GM23248 (cell line): ENCODE data around the gene NTNG2. TPM values are rescaled to one million over a fixed set of nuclear protein-coding genes. Genes with fewer than 3 reads are reported as not detected.
A peak's percentile ranks its signal among the peaks of the same experiment; 100 is the strongest.

Experiments
- DNase-seq: peaks from one replicate; pipeline ENCODE4 v3.0.0-alpha.2; 2015
- H2AFZ ChIP-seq: fragments of 200-600 bp; sonication (generic); 2 replicates; pipeline ENCODE4 v1.6.1; 2016; ENCODE audit warnings: antibody characterized with exemption
- H3F3A ChIP-seq: fragments of 200-600 bp; sonication (generic); 2 replicates; pipeline ENCODE4 v1.6.1; 2016; ENCODE audit warnings: mild to moderate bottlenecking, antibody characterized with exemption, mixed run types; ENCODE audit not compliant: insufficient read depth
- H3K27ac ChIP-seq: fragments of 200-600 bp; sonication (generic); 2 replicates; pipeline ENCODE4 v1.5.1; 2016; ENCODE audit warnings: mild to moderate bottlenecking
- H3K27me3 ChIP-seq: fragments of 200-600 bp; sonication (generic); replicated peaks from 2 replicates; pipeline ENCODE4 v1.6.1; 2016; ENCODE audit warnings: mild to moderate bottlenecking; ENCODE audit not compliant: insufficient read depth
- H3K36me3 ChIP-seq: fragments of 200-600 bp; sonication (generic); 2 replicates; pipeline ENCODE4 v1.6.1; 2016; ENCODE audit warnings: low read depth, mild to moderate bottlenecking
- H3K4me1 ChIP-seq: fragments of 200-600 bp; sonication (generic); 2 replicates; pipeline ENCODE4 v1.6.1; 2016; ENCODE audit warnings: mild to moderate bottlenecking; ENCODE audit not compliant: insufficient read depth
- H3K4me2 ChIP-seq: fragments of 200-600 bp; sonication (generic); one replicate; pipeline ENCODE4 v1.6.1; 2016; ENCODE audit warnings: mild to moderate bottlenecking; ENCODE audit not compliant: unreplicated experiment
- H3K4me3 ChIP-seq: fragments of 200-600 bp; sonication (generic); 2 replicates; pipeline ENCODE4 v1.5.1; 2016; ENCODE audit warnings: mild to moderate bottlenecking
- H3K79me2 ChIP-seq: fragments of 200-600 bp; sonication (generic); 2 replicates; pipeline ENCODE4 v1.6.1; 2016; ENCODE audit warnings: mild to moderate bottlenecking; ENCODE audit not compliant: insufficient read depth
- H3K9ac ChIP-seq: fragments of 200-600 bp; sonication (generic); 2 replicates; pipeline ENCODE4 v1.6.1; 2016; ENCODE audit warnings: mild to moderate bottlenecking
- H3K9me2 ChIP-seq: fragments of 200-600 bp; sonication (generic); 2 replicates; pipeline ENCODE4 v1.6.1; 2016; ENCODE audit warnings: mixed run types, mild to moderate bottlenecking, moderate library complexity; ENCODE audit not compliant: insufficient read depth
- H3K9me3 ChIP-seq: fragments of 200-600 bp; sonication (generic); one replicate; pipeline ENCODE4 v1.6.1; 2017; ENCODE audit warnings: low read depth
- H4K20me1 ChIP-seq: fragments of 200-600 bp; sonication (generic); 2 replicates; pipeline ENCODE4 v1.6.0; 2016; ENCODE audit not compliant: insufficient read depth
- EZH2 ChIP-seq: fragments of 200-600 bp; sonication (generic); IDR thresholded peaks from 2 replicates; pipeline ENCODE4 v1.6.1; 2018; ENCODE audit warnings: antibody characterized with exemption, mild to moderate bottlenecking; ENCODE audit not compliant: insufficient read depth, poor library complexity, severe bottlenecking
- EZH2phosphoT487 ChIP-seq: fragments of 200-600 bp; sonication (generic); IDR thresholded peaks from 2 replicates; pipeline ENCODE4 v1.6.1; 2018; ENCODE audit warnings: antibody characterized with exemption, moderate library complexity, mild to moderate bottlenecking, low read depth; ENCODE audit not compliant: insufficient read depth
- WGBS, 2 experiments: methylation state at CpG; one replicate each; pipeline ENCODE4 v1.1.6; 2015 to 2017; ENCODE audit warnings: low lambda C conversion rate in 2 of 2, low coverage in 1 of 2; ENCODE audit errors: missing lambda C conversion rate in 2 of 2; 5-methylcytosine and 5-hydroxymethylcytosine counted together
- in situ Hi-C: fragments of 300-500 bp; cut with MboI; formaldehyde crosslinking; loops from 2 replicates; pipeline ENCODE4 v1.15.0; 2020
- polyA plus RNA-seq: library from polyadenylated mRNA; unstranded; fragments of >200 nt; fragmentation: Nextera tagmentation; extraction: Ambion mirVana; gene quantifications from 2 replicates; pipeline ENCODE4 v1.2.1, GENCODE V29; 2016
- total RNA-seq: library from RNA; depleted of rRNA; stranded (reverse); fragments of >200 nt; shearing (Covaris generic); gene quantifications from 2 replicates; pipeline ENCODE4 v1.2.3, GENCODE V29; 2014

The NTNG2 gene
- total and polyA plus RNA-seq, 2 experiments from 2014 or later: 0.13 to 1.5 TPM

GRCh38 chr9:132238026-132238972 lies 76.4 kb downstream of the NTNG2 start:
- Histone ChIP-seq H3K27me3 (peaks cover 45% of the 10 kb centered on the region), H3F3A (no peaks in the 10 kb centered on the region), H3K79me2 (no peaks in the 10 kb centered on the region), H2AFZ (no peak overlapping the region), H3K27ac (no peak overlapping the region), H3K4me2 (no peak overlapping the region), H4K20me1 (no peaks in the 10 kb centered on the region), H3K4me3 (no peak overlapping the region), H3K9me3 (no peaks in the 10 kb centered on the region), H3K9me2 (no peaks in the 10 kb centered on the region), H3K9ac (no peak overlapping the region), H3K4me1 (no peaks in the 10 kb centered on the region), H3K36me3 (no peaks in the 10 kb centered on the region)
- in situ Hi-C loops: loop anchor here (25.0 kb wide), 1 partner anchor 99 kb away; no protein-coding TSS in a partner anchor
- 51 to 59% methylated on average over 21 to 22 of the region's 22 CpGs for WGBS, 2 experiments
- DNase-seq: no peak
- TF ChIP-seq EZH2phosphoT487: no peak
- TF ChIP-seq EZH2: no peak

GRCh38 chr9:132238992-132239391 lies 77.1 kb downstream of the NTNG2 start:
- H4K20me1 ChIP-seq: no peaks in the 10 kb centered on the region
- H3K9me2 ChIP-seq: no peaks in the 10 kb centered on the region
- no peaks in the 10 kb centered on the region for H3F3A ChIP-seq
- TF ChIP-seq EZH2 (no peak), EZH2phosphoT487 (no peak)
- DNase-seq: no peak
- no peaks in the 10 kb centered on the region for H3K36me3 ChIP-seq
- 61 to 62% methylated on average over 19 of the region's 19 CpGs for WGBS, 2 experiments
- peaks cover 38% of the 10 kb centered on the region for H3K27me3 ChIP-seq
- no peak overlapping the region for H3K4me2 ChIP-seq
- H2AFZ ChIP-seq: no peak overlapping the region
- H3K9me3 ChIP-seq: no peaks in the 10 kb centered on the region
- no peaks in the 10 kb centered on the region for H3K4me1 ChIP-seq
- in situ Hi-C loops: loop anchor here (25.0 kb wide), 1 partner anchor 98 kb away; no protein-coding TSS in a partner anchor
- H3K79me2 ChIP-seq: no peaks in the 10 kb centered on the region
- H3K9ac ChIP-seq: no peak overlapping the region
- H3K27ac ChIP-seq: no peak overlapping the region
- H3K4me3 ChIP-seq: no peak overlapping the region

GRCh38 chr9:132239518-132239917 lies 77.7 kb downstream of the NTNG2 start:
- no peak for TF ChIP-seq EZH2phosphoT487
- TF ChIP-seq EZH2: no peak
- Histone ChIP-seq H3K9me2 (no peaks in the 10 kb centered on the region), H3K79me2 (no peaks in the 10 kb centered on the region), H3F3A (no peaks in the 10 kb centered on the region), H3K36me3 (no peaks in the 10 kb centered on the region), H3K27me3 (peaks cover 32% of the 10 kb centered on the region), H3K27ac (no peak overlapping the region), H4K20me1 (no peaks in the 10 kb centered on the region), H3K9ac (no peak overlapping the region), H3K9me3 (no peaks in the 10 kb centered on the region), H2AFZ (no peak overlapping the region), H3K4me2 (no peak overlapping the region), H3K4me1 (no peaks in the 10 kb centered on the region), H3K4me3 (no peak overlapping the region)
- in situ Hi-C loops: loop anchor here (25.0 kb wide), 1 partner anchor 98 kb away; no protein-coding TSS in a partner anchor
- DNase-seq: no peak
- WGBS, 2 experiments: 11 to 13% methylated on average over 3 of the region's 3 CpGs

- Histone ChIP-seq H3K9me2 (no peaks in the 10 kb centered on the region), H3K4me1 (no peaks in the 10 kb centered on the region), H3F3A (no peaks in the 10 kb centered on the region), H3K27ac (no peak overlapping the region), H3K27me3 (peaks cover 27% of the 10 kb centered on the region), H3K4me3 (no peak overlapping the region), H3K9me3 (no peaks in the 10 kb centered on the region), H3K79me2 (no peaks in the 10 kb centered on the region), H3K36me3 (no peaks in the 10 kb centered on the region), H2AFZ (0 out of 2 replicates have a peak overlapping the region, but pooled peaks have one; percentile 37), H4K20me1 (no peaks in the 10 kb centered on the region), H3K4me2 (no peak overlapping the region), H3K9ac (no peak overlapping the region)
- in situ Hi-C loops: loop anchor here (25.0 kb wide), 1 partner anchor 97 kb away; no protein-coding TSS in a partner anchor
- no peak for TF ChIP-seq EZH2
- DNase-seq: no peak
- 29 to 33% methylated on average over 18 to 21 of the region's 21 CpGs for WGBS, 2 experiments
Measured at GRCh38 chr9:132239999-132240840, 78.4 kb downstream of the NTNG2 start.
